Effector memory CD8-positive, alpha-beta T cell (primary cell): ENCODE measurements around the gene MYO1C.

Experiments used
- ATAC-seq: fragments of 150-1000 bp; cut with Tn5 transposase; replicated peaks from 2 replicates; pipeline ENCODE4 v1.10.0; 2021; ENCODE audit warnings: mild to moderate bottlenecking, moderate library complexity
- DNase-seq, 3 experiments: peaks; one replicate each; pipeline ENCODE4 v3.0.0; 2021
- H3K27ac Mint-ChIP-seq, 2 donors: one replicate each; pipeline ENCODE4 v1.8.0; 2022; ENCODE audit warnings: mild to moderate bottlenecking in 2 of 2, mixed read lengths in 2 of 2, moderate library complexity in 2 of 2
- H3K27me3 Mint-ChIP-seq, 2 donors: one replicate each; pipeline ENCODE4 v1.8.0; 2022; ENCODE audit warnings: mixed read lengths in 2 of 2
- H3K36me3 Mint-ChIP-seq: one replicate; pipeline ENCODE4 v1.8.0; 2022; ENCODE audit warnings: mild to moderate bottlenecking, moderate library complexity, mixed read lengths; ENCODE audit not compliant: insufficient read depth
- H3K4me1 Mint-ChIP-seq, 2 donors: one replicate each; pipeline ENCODE4 v1.8.0; 2022; ENCODE audit warnings: low read depth in 2 of 2, mixed read lengths in 2 of 2
- H3K4me3 Mint-ChIP-seq, 2 donors: one replicate each; pipeline ENCODE4 v1.8.0; 2022; ENCODE audit warnings: mild to moderate bottlenecking in 2 of 2, mixed read lengths in 2 of 2, moderate library complexity in 2 of 2
- H3K9me3 Mint-ChIP-seq, 2 donors: one replicate each; pipeline ENCODE4 v1.8.0; 2022; ENCODE audit warnings: mixed read lengths in 2 of 2

MYO1C gene

GRCh38 chr17:1485423-1486376 lies 6.8 kb downstream of the MYO1C start:
- Mint-ChIP-seq H3K36me3 (peaks cover 10% of the 10 kb centered on the region), H3K9me3 (no peaks in the 10 kb centered on the region), H3K27ac (peak overlapping the region; percentile 67 to 76), H3K4me1 (peaks cover 11 to 13% of the 10 kb centered on the region in 2 donors), H3K4me3 (peak overlapping the region; percentile 85 to 91), H3K27me3 (no peaks in the 10 kb centered on the region)
- ATAC-seq (peak; percentile 40), DNase-seq (peak in 2 of 3 experiments; percentile 37 to 43)

GRCh38 chr17:1484676-1485422 lies 7.6 kb downstream of the MYO1C start:
- peak overlapping the region; percentile 16 to 53 for H3K27ac Mint-ChIP-seq
- DNase-seq: peak; percentile 40 to 45 (median 45)
- H3K36me3 Mint-ChIP-seq: peaks cover 17% of the 10 kb centered on the region
- H3K4me1 Mint-ChIP-seq: peaks cover 6 to 10% of the 10 kb centered on the region in 2 donors
- no peaks in the 10 kb centered on the region for H3K27me3 Mint-ChIP-seq
- H3K9me3 Mint-ChIP-seq: no peaks in the 10 kb centered on the region
- H3K4me3 Mint-ChIP-seq: peak overlapping the region; percentile 68 to 76
- peak; percentile 54 for ATAC-seq

- Mint-ChIP-seq H3K27me3 (no peaks in the 10 kb centered on the region), H3K36me3 (peaks cover 22% of the 10 kb centered on the region)
Measured at GRCh38 chr17:1484060-1484535, 8.4 kb downstream of the MYO1C start.

GRCh38 chr17:1482680-1483079 lies 9.8 kb downstream of the MYO1C start:
- Mint-ChIP-seq H3K36me3 (peaks cover 25% of the 10 kb centered on the region), H3K4me3 (no peak overlapping the region), H3K27ac (no peak overlapping the region), H3K9me3 (no peaks in the 10 kb centered on the region), H3K27me3 (no peaks in the 10 kb centered on the region), H3K4me1 (peaks cover 6 to 10% of the 10 kb centered on the region in 2 donors)
- DNase-seq (no peak), ATAC-seq (no peak)

More at GRCh38 chr17:1484060-1484535, 8.4 kb downstream of the MYO1C start:
- peak overlapping the region; percentile 35 to 53 for H3K4me3 Mint-ChIP-seq
- DNase-seq (no peak), ATAC-seq (no peak)
- no peaks in the 10 kb centered on the region for H3K9me3 Mint-ChIP-seq
- H3K27ac Mint-ChIP-seq: peak overlapping the region in 1 of 2 donors; percentile 53
- peaks cover 6 to 10% of the 10 kb centered on the region in 2 donors for H3K4me1 Mint-ChIP-seq

- Mint-ChIP-seq H3K9me3 (no peaks in the 10 kb centered on the region), H3K4me1 (peaks cover 1 to 3% of the 10 kb centered on the region in 2 donors), H3K36me3 (peaks cover 19% of the 10 kb centered on the region), H3K27ac (no peak overlapping the region), H3K4me3 (no peak overlapping the region), H3K27me3 (no peaks in the 10 kb centered on the region)
- ATAC-seq (no peak), DNase-seq (no peak)
Measured at GRCh38 chr17:1481736-1482135, 10.8 kb downstream of the MYO1C start.

- DNase-seq: no peak
- peaks cover 17% of the 10 kb centered on the region for H3K36me3 Mint-ChIP-seq
- H3K4me3 Mint-ChIP-seq: no peak overlapping the region
- ATAC-seq: no peak
- H3K9me3 Mint-ChIP-seq: no peaks in the 10 kb centered on the region
- H3K27me3 Mint-ChIP-seq: no peaks in the 10 kb centered on the region
- no peak overlapping the region for H3K27ac Mint-ChIP-seq
- H3K4me1 Mint-ChIP-seq: peaks cover 0 to 2% of the 10 kb centered on the region in 2 donors
Measured at GRCh38 chr17:1480747-1481465, 11.6 kb downstream of the MYO1C start.

- no peaks in the 10 kb centered on the region for H3K9me3 Mint-ChIP-seq
- no peak for DNase-seq
- H3K27ac Mint-ChIP-seq: no peak overlapping the region
- H3K27me3 Mint-ChIP-seq: no peaks in the 10 kb centered on the region
- H3K36me3 Mint-ChIP-seq: peaks cover 19% of the 10 kb centered on the region
- peaks cover 4 to 5% of the 10 kb centered on the region in 2 donors for H3K4me1 Mint-ChIP-seq
- no peak overlapping the region for H3K4me3 Mint-ChIP-seq
- no peak for ATAC-seq
Measured at GRCh38 chr17:1478418-1478817, 14.1 kb downstream of the MYO1C start.

- H3K4me3 Mint-ChIP-seq: no peak overlapping the region
- peaks cover 16% of the 10 kb centered on the region for H3K36me3 Mint-ChIP-seq
- no peak for DNase-seq
Measured at GRCh38 chr17:1475321-1475854, 17.1 kb downstream of the MYO1C start.

GRCh38 chr17:1474402-1475189 lies 17.9 kb downstream of the MYO1C start:
- Mint-ChIP-seq H3K4me1 (peaks cover 4 to 5% of the 10 kb centered on the region in 2 donors), H3K36me3 (peaks cover 8% of the 10 kb centered on the region), H3K4me3 (no peak overlapping the region), H3K27me3 (no peaks in the 10 kb centered on the region), H3K27ac (no peak overlapping the region), H3K9me3 (no peaks in the 10 kb centered on the region)
- no peak for DNase-seq
- no peak for ATAC-seq

More at GRCh38 chr17:1475321-1475854, 17.1 kb downstream of the MYO1C start:
- H3K27ac Mint-ChIP-seq: no peak overlapping the region
- peaks cover 4 to 5% of the 10 kb centered on the region in 2 donors for H3K4me1 Mint-ChIP-seq
- no peaks in the 10 kb centered on the region for H3K9me3 Mint-ChIP-seq
- no peak for ATAC-seq
- no peaks in the 10 kb centered on the region for H3K27me3 Mint-ChIP-seq

GRCh38 chr17:1473841-1474240 lies 18.6 kb downstream of the MYO1C start:
- peaks cover 3% of the 10 kb centered on the region for H3K36me3 Mint-ChIP-seq
- no peaks in the 10 kb centered on the region for H3K9me3 Mint-ChIP-seq
- no peak for DNase-seq
- H3K4me3 Mint-ChIP-seq: no peak overlapping the region
- peak; percentile 75 for ATAC-seq
- H3K4me1 Mint-ChIP-seq: peaks cover 4 to 5% of the 10 kb centered on the region in 2 donors
- H3K27me3 Mint-ChIP-seq: no peaks in the 10 kb centered on the region
- H3K27ac Mint-ChIP-seq: no peak overlapping the region

- no peak for DNase-seq
- Mint-ChIP-seq H3K27me3 (no peaks in the 10 kb centered on the region), H3K27ac (peak overlapping the region in 1 of 2 donors; percentile 47), H3K4me3 (no peak overlapping the region), H3K4me1 (peaks cover 4 to 5% of the 10 kb centered on the region in 2 donors), H3K9me3 (no peaks in the 10 kb centered on the region), H3K36me3 (peaks cover 6% of the 10 kb centered on the region)
- ATAC-seq: no peak
Measured at GRCh38 chr17:1473170-1473569, 19.3 kb downstream of the MYO1C start.
